ENCODE measurements around the gene SRD5A1. TPM values are rescaled to one million over a fixed set of nuclear protein-coding genes. Genes with fewer than 3 reads are reported as not detected.

SRD5A1 gene
- polyA plus RNA-seq, 1 experiment, result 20.7 TPM

DNA sequence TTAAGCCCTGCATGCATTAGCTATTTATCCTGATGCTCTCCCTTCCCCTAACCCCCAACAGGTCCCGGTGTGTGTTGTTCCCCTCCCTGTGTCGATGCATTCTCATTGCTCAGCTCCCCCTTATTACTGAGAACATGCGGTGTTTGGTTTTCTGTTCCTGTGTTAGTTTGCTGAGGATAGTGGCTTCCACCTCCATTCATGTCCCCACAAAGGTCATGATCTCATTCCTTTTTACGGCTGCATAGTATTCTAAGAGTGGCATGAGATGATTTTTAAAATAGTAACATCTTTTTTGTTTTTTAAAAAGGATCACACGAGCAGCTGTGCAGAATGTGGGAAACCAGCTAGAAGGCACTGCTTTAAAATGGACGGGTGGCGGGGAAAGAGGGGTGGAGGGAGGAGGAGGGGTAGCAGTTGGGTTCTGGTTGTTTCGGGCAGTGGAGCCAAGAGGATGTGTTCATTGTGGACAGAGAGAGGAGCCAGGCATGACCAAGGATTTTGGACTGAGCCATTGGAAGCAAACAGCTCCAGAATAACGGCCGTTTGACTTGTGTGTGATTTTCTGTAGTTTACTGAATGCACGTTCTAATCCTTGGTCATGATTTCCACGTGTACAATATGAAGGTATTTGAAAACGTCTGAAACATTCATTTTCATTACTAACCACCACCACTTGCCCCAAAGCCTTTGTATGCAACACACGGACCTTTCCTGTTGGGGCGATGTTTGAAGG is 78.3 kb downstream of the SRD5A1 start:
- POLR2A ChIA-PET, result interaction anchor here (2.3 kb wide), 1 partner anchor 79 kb away, joined by 18 read pairs; the partner anchor contains the start of genes NSUN2 and SRD5A1
- TF ChIP-seq, protein P1, sequence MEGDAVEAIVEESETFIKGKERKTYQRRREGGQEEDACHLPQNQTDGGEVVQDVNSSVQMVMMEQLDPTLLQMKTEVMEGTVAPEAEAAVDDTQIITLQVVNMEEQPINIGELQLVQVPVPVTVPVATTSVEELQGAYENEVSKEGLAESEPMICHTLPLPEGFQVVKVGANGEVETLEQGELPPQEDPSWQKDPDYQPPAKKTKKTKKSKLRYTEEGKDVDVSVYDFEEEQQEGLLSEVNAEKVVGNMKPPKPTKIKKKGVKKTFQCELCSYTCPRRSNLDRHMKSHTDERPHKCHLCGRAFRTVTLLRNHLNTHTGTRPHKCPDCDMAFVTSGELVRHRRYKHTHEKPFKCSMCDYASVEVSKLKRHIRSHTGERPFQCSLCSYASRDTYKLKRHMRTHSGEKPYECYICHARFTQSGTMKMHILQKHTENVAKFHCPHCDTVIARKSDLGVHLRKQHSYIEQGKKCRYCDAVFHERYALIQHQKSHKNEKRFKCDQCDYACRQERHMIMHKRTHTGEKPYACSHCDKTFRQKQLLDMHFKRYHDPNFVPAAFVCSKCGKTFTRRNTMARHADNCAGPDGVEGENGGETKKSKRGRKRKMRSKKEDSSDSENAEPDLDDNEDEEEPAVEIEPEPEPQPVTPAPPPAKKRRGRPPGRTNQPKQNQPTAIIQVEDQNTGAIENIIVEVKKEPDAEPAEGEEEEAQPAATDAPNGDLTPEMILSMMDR (IDR thresholded peaks at IDR 0.05; ENCODE audit: low read depth, low read length), result no peak
- Histone ChIP-seq H3K27me3 (ENCODE audit: control insufficient read depth, insufficient read depth, low read length) (no peaks in the 10 kb centered on the region), H3K27ac (ENCODE audit: low read depth, low read length) (peak overlapping the region; percentile 94), H3K4me3 (ENCODE audit: low read depth, low read length) (peak overlapping the region; percentile 78), H3K9me3 (ENCODE audit: control insufficient read depth, insufficient read depth, low read length) (no peaks in the 10 kb centered on the region; the same call in 1 of the 2 replicates)
- CTCF ChIA-PET, result no interaction called here
- no peak for DNase-seq (ENCODE audit: low read depth, low spot score)

DNA sequence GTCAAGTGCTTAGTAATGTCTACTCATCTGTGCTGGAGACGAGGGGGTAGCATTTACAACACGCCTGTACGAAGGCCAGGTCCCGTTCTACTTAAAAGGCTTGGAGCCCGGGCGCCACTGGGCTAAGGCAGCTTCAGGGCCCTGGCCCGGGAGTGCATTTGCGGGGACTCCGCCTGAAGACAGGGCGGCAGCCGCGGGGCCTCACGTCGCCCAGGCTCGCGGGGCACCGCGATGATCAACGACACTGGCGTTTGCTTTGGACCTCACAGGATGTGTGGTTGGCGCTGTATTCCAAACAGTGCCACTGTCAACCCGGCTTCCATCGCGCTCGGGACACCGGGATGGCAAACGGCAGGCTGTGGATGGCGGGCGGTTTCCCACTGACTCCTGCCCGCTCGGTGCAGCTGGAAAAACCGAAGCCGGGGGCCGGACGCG is 78.9 kb downstream of the SRD5A1 start:
- Histone ChIP-seq H3K27ac (ENCODE audit: low read depth, low read length) (peak overlapping the region; percentile 94), H3K4me3 (ENCODE audit: low read depth, low read length) (peak overlapping the region; percentile 78), H3K27me3 (ENCODE audit: control insufficient read depth, insufficient read depth, low read length) (no peaks in the 10 kb centered on the region), H3K9me3 (ENCODE audit: control insufficient read depth, insufficient read depth, low read length) (no peaks in the 10 kb centered on the region; the same call in 1 of the 2 replicates)
- TF ChIP-seq, protein P1 (IDR thresholded peaks at IDR 0.05; ENCODE audit: low read depth, low read length), result peak; percentile 23; the same call in 1 of the 2 replicates
- no peak for DNase-seq (ENCODE audit: low read depth, low spot score)
- CTCF ChIA-PET, result no interaction called here
- POLR2A ChIA-PET, result interaction anchor here (2.3 kb wide), 1 partner anchor 79 kb away, joined by 18 read pairs; the partner anchor contains the start of genes NSUN2 and SRD5A1

- H3K27ac ChIP-seq (ENCODE audit: low read depth, low read length), result peak overlapping the region; percentile 94
- CTCF ChIA-PET, result interaction anchor here (0.7 to 1.0 kb wide), 2 partner anchors 9 to 32 kb away, joined by 3 read pairs; no protein-coding TSS in a partner anchor
- POLR2A ChIA-PET, result interaction anchor here (0.6 to 2.3 kb wide), 3 partner anchors 21 to 80 kb away, joined by 4 to 18 read pairs (median 5); partner anchors contain the start of genes NSUN2 and SRD5A1
- TF ChIP-seq, protein P1 (IDR thresholded peaks at IDR 0.05; ENCODE audit: low read depth, low read length), result no peak
- peak overlapping the region; percentile 78 for H3K4me3 ChIP-seq (ENCODE audit: low read depth, low read length)
- H3K9me3 ChIP-seq (ENCODE audit: control insufficient read depth, insufficient read depth, low read length), result no peaks in the 10 kb centered on the region; the same call in 1 of the 2 replicates
- peak; percentile 86 for DNase-seq (ENCODE audit: low read depth, low spot score)
- no peaks in the 10 kb centered on the region for H3K27me3 ChIP-seq (ENCODE audit: control insufficient read depth, insufficient read depth, low read length)
These were observed 79.5 kb downstream of the SRD5A1 start for GRCh38 chr5:6712577-6713273.

- no peak for DNase-seq (ENCODE audit: low read depth, low spot score)
- no peaks in the 10 kb centered on the region; the same call in 1 of the 2 replicates for H3K9me3 ChIP-seq (ENCODE audit: control insufficient read depth, insufficient read depth, low read length)
- no peaks in the 10 kb centered on the region for H3K27me3 ChIP-seq (ENCODE audit: control insufficient read depth, insufficient read depth, low read length)
- CTCF ChIA-PET, result interaction anchor here (0.7 to 1.0 kb wide), 2 partner anchors 8 to 32 kb away, joined by 3 read pairs; no protein-coding TSS in a partner anchor
- POLR2A ChIA-PET, result interaction anchor here (0.6 to 2.3 kb wide), 3 partner anchors 20 to 81 kb away, joined by 4 to 18 read pairs (median 5); partner anchors contain the start of genes NSUN2 and SRD5A1
- TF ChIP-seq, protein P1 (IDR thresholded peaks at IDR 0.05; ENCODE audit: low read depth, low read length), result no peak
- H3K27ac ChIP-seq (ENCODE audit: low read depth, low read length), result peak within 1 kb of the TSS; percentile 94
- peak within 1 kb of the TSS; percentile 78 for H3K4me3 ChIP-seq (ENCODE audit: low read depth, low read length)
These were observed 80.3 kb downstream of the SRD5A1 start, which contains the start of gene TENT4A for GRCh38 chr5:6713274-6714225. Gene TENT4A (plus strand): TSS chr5:6713432. CDS start chr5:6713984, 552 bp downstream.

Measured in AG04450 (cell line).